Measurements from ENCODE around the gene KRT7.

DNA sequence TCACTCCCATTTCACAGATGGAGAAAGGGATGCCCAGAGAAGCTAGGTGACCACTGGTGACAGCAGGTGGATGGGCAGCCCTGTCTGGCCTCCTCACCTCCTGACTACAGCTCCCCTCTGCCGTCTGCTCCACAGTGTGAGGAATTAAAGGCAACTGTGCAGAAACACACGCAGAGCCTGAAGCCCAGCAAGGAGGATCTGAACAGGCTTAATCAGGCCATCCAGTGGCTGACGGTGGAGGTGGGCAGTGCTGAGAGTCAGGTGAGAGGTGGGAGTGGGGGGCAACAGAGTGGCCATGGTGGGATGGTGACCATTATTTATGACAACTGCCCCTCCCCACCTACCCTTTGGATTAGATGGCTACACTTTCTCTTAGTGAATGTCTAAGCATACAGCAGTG lies 42.6 kb downstream of the KRT7 start:
- TF ChIP-seq, protein P1, sequence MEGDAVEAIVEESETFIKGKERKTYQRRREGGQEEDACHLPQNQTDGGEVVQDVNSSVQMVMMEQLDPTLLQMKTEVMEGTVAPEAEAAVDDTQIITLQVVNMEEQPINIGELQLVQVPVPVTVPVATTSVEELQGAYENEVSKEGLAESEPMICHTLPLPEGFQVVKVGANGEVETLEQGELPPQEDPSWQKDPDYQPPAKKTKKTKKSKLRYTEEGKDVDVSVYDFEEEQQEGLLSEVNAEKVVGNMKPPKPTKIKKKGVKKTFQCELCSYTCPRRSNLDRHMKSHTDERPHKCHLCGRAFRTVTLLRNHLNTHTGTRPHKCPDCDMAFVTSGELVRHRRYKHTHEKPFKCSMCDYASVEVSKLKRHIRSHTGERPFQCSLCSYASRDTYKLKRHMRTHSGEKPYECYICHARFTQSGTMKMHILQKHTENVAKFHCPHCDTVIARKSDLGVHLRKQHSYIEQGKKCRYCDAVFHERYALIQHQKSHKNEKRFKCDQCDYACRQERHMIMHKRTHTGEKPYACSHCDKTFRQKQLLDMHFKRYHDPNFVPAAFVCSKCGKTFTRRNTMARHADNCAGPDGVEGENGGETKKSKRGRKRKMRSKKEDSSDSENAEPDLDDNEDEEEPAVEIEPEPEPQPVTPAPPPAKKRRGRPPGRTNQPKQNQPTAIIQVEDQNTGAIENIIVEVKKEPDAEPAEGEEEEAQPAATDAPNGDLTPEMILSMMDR (IDR thresholded peaks at IDR 0.05; ENCODE audit: insufficient read depth, low read length), result no peak
- TF ChIP-seq POLR2AphosphoS5 (IDR thresholded peaks at IDR 0.05; ENCODE audit: low read depth), result no peak
- no peak for TF ChIP-seq GABPA (IDR thresholded peaks at IDR 0.05; ENCODE audit: low read depth)
